H54 (cell line): ENCODE measurements around the gene CHIA.
A peak's percentile ranks its signal among the peaks of the same experiment; 100 is the strongest.
"Not testable (repeated sequence)": the region's sequence is repeated elsewhere in the genome, so short reads cannot be mapped to it uniquely, and the experiment has no call there.

Experiments
- DNase-seq: peaks from one replicate; pipeline ENCODE4 v3.0.0; 2011; ENCODE audit warnings: low spot score, mixed read lengths; ENCODE audit not compliant: insufficient read length
- FAIRE-seq: peaks from 3 replicates; lab custom pipeline; 2011; peaks lifted over from hg19 to GRCh38; lab: Jason Lieb, UNC
- POLR2A ChIP-seq: IDR thresholded peaks from 2 replicates; pipeline ENCODE4 v1.6.1; 2011; ENCODE audit warnings: low read depth, mild to moderate bottlenecking, low read length

Gene CHIA

GRCh38 chr1:111320066-111320879 is 29.6 kb downstream of the CHIA start:
- no peak for DNase-seq
- no peak for FAIRE-seq
- no peak for TF ChIP-seq POLR2A

- DNase-seq (no peak), FAIRE-seq (no peak)
- no peak for TF ChIP-seq POLR2A
Observed at GRCh38 chr1:111323231-111323630, 32.6 kb downstream of the CHIA start.

- DNase-seq (no peak), FAIRE-seq (no peak)
- no peak for TF ChIP-seq POLR2A
Observed at GRCh38 chr1:111332190-111332589, 41.5 kb downstream of the CHIA start.

- FAIRE-seq (no peak), DNase-seq (no peak)
- TF ChIP-seq POLR2A = no peak
Observed at GRCh38 chr1:111334169-111334568, 43.5 kb downstream of the CHIA start.

- not testable (repeated sequence) for DNase-seq, FAIRE-seq
Observed at GRCh38 chr1:111335214-111335877, 44.7 kb downstream of the CHIA start.

GRCh38 chr1:111338849-111339248 is 48.2 kb downstream of the CHIA start:
- not testable (repeated sequence) for DNase-seq, FAIRE-seq

- no peak for TF ChIP-seq POLR2A
- peak; percentile 60 for FAIRE-seq
- peak; percentile 80 for DNase-seq
Observed at GRCh38 chr1:111346089-111346885, 55.6 kb downstream of the CHIA start.

GRCh38 chr1:111347026-111347425 is 56.4 kb downstream of the CHIA start:
- no peak for DNase-seq
- TF ChIP-seq POLR2A = no peak
- no peak for FAIRE-seq

GRCh38 chr1:111351700-111352099 is 61.0 kb downstream of the CHIA start:
- no peak for FAIRE-seq
- DNase-seq = no peak
- no peak for TF ChIP-seq POLR2A

GRCh38 chr1:111354584-111354983 is 63.9 kb downstream of the CHIA start:
- DNase-seq (no peak), FAIRE-seq (no peak)
- no peak for TF ChIP-seq POLR2A

GRCh38 chr1:111358964-111359363 is 68.3 kb downstream of the CHIA start:
- FAIRE-seq = no peak

GRCh38 chr1:111359376-111359775 is 68.7 kb downstream of the CHIA start:
- no peak for FAIRE-seq
- no peak for TF ChIP-seq POLR2A
- no peak for DNase-seq

More at GRCh38 chr1:111358964-111359363, 68.3 kb downstream of the CHIA start:
- DNase-seq = no peak
- TF ChIP-seq POLR2A = no peak

- DNase-seq, FAIRE-seq: not testable (repeated sequence)
Observed at GRCh38 chr1:111360257-111360656, 69.6 kb downstream of the CHIA start.

- DNase-seq (no peak), FAIRE-seq (no peak)
- no peak for TF ChIP-seq POLR2A
Observed at GRCh38 chr1:111361761-111362160, 71.1 kb downstream of the CHIA start.
